Measurements from ENCODE around the gene AVPR2.

DNA sequence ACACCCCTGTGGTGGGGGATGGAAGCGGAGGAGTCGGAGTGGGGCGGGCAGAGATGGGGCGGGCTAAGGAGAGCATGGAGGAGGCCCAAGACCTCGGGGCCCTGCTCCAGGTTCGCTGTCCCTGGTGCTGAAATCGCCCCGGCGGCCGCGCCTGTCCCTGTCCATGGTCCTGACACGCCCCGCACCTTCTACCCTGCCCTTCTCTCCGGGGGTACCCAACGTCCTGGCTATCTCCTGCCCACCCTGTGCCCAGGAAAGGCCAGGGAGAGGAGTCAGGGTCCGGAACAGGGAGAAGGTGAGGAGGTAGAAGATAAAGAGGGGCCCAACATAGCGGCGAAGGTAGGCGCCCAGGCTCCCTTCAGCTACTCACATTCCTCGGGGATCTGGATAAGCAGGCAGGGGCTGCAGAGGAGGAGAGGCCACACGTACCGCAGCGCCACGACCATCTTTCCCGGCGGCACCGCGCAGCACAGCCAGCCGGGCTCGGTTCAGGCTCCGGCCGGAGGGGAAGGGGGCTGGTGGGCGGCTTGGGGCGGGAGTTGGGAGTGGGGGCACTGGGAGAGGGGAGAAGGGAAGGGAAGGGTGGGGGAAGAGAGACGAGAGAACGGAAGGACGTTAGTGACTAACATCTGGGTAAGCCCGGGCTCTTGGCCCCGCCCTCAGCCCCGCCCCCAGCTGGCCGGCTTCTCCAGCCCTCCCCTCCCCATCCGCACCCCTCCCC lies 28.9 kb upstream of the AVPR2 start:
- peak; percentile 100 for TF ChIP-seq SIN3A (IDR thresholded peaks at IDR 0.05; ENCODE audit: borderline replicate concordance, insufficient read depth, low read length)
- no peak for TF ChIP-seq POLR2AphosphoS5 (IDR thresholded peaks at IDR 0.05; ENCODE audit: low read depth, low read length)
- TF ChIP-seq TAF1 (IDR thresholded peaks at IDR 0.05; ENCODE audit: borderline replicate concordance, insufficient read depth, low read length) = no peak
- TF ChIP-seq, protein P1, sequence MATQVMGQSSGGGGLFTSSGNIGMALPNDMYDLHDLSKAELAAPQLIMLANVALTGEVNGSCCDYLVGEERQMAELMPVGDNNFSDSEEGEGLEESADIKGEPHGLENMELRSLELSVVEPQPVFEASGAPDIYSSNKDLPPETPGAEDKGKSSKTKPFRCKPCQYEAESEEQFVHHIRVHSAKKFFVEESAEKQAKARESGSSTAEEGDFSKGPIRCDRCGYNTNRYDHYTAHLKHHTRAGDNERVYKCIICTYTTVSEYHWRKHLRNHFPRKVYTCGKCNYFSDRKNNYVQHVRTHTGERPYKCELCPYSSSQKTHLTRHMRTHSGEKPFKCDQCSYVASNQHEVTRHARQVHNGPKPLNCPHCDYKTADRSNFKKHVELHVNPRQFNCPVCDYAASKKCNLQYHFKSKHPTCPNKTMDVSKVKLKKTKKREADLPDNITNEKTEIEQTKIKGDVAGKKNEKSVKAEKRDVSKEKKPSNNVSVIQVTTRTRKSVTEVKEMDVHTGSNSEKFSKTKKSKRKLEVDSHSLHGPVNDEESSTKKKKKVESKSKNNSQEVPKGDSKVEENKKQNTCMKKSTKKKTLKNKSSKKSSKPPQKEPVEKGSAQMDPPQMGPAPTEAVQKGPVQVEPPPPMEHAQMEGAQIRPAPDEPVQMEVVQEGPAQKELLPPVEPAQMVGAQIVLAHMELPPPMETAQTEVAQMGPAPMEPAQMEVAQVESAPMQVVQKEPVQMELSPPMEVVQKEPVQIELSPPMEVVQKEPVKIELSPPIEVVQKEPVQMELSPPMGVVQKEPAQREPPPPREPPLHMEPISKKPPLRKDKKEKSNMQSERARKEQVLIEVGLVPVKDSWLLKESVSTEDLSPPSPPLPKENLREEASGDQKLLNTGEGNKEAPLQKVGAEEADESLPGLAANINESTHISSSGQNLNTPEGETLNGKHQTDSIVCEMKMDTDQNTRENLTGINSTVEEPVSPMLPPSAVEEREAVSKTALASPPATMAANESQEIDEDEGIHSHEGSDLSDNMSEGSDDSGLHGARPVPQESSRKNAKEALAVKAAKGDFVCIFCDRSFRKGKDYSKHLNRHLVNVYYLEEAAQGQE (IDR thresholded peaks at IDR 0.05; ENCODE audit: insufficient read depth in 1 of 2, low read depth in 2 of 2, low read length in 2 of 2) = peak; percentile 99
- no peak for TF ChIP-seq FOXP2 (optimal IDR thresholded peaks at IDR 0.05; ENCODE audit: borderline replicate concordance, extremely low read depth, extremely low read length, insufficient read depth)
